ENCODE measurements around the gene XAGE1B.
"Not testable (repeated sequence)": the region's sequence is repeated elsewhere in the genome, so short reads cannot be mapped to it uniquely, and the experiment has no call there.

XAGE1B gene

GRCh38 chrX:52516987-52517325 lies at the start of gene XAGE1B:
TSS of gene XAGE1B (minus strand) at chrX:52517063. CDS start at chrX:52515527, 1,536 bp downstream.
- not testable (repeated sequence) for H3K4me1 ChIP-seq (ENCODE audit: control insufficient read depth, insufficient read depth, low read length); H3K4me3 ChIP-seq (ENCODE audit: low read length); H3K9ac ChIP-seq (ENCODE audit: low read length); H3K36me3 ChIP-seq (ENCODE audit: control insufficient read depth, insufficient read depth, low read length); H3K27me3 ChIP-seq (ENCODE audit: control insufficient read depth, insufficient read depth, low read length); H3K9me3 ChIP-seq (ENCODE audit: control insufficient read depth, low read length)

- Histone ChIP-seq H3K36me3 (ENCODE audit: control insufficient read depth, insufficient read depth, low read length) (no peaks in the 10 kb centered on the region), H3K27me3 (ENCODE audit: control insufficient read depth, insufficient read depth, low read length) (no peaks in the 10 kb centered on the region), H3K9ac (ENCODE audit: low read length) (no peak overlapping the region)
Observed at GRCh38 chrX:52563105-52563504, 46.2 kb upstream of the XAGE1B start.

GRCh38 chrX:52558140-52558539 lies 41.3 kb upstream of the XAGE1B start:
- no peak overlapping the region for H3K9ac ChIP-seq (ENCODE audit: low read length)
- no peaks in the 10 kb centered on the region for H3K36me3 ChIP-seq (ENCODE audit: control insufficient read depth, insufficient read depth, low read length)

More at GRCh38 chrX:52563105-52563504, 46.2 kb upstream of the XAGE1B start:
- no peak overlapping the region for H3K4me3 ChIP-seq (ENCODE audit: low read length)
- H3K4me1 ChIP-seq (ENCODE audit: control insufficient read depth, insufficient read depth, low read length), result no peaks in the 10 kb centered on the region
- no peaks in the 10 kb centered on the region for H3K9me3 ChIP-seq (ENCODE audit: control insufficient read depth, low read length)

GRCh38 chrX:52556741-52557140 lies 39.9 kb upstream of the XAGE1B start:
- Histone ChIP-seq H3K4me3 (ENCODE audit: low read length) (no peak overlapping the region), H3K27me3 (ENCODE audit: control insufficient read depth, insufficient read depth, low read length) (no peaks in the 10 kb centered on the region), H3K9me3 (ENCODE audit: control insufficient read depth, low read length) (no peaks in the 10 kb centered on the region), H3K4me1 (ENCODE audit: control insufficient read depth, insufficient read depth, low read length) (no peaks in the 10 kb centered on the region), H3K36me3 (ENCODE audit: control insufficient read depth, insufficient read depth, low read length) (no peaks in the 10 kb centered on the region), H3K9ac (ENCODE audit: low read length) (no peak overlapping the region)

More at GRCh38 chrX:52558140-52558539, 41.3 kb upstream of the XAGE1B start:
- Histone ChIP-seq H3K4me1 (ENCODE audit: control insufficient read depth, insufficient read depth, low read length) (no peaks in the 10 kb centered on the region), H3K27me3 (ENCODE audit: control insufficient read depth, insufficient read depth, low read length) (no peaks in the 10 kb centered on the region), H3K4me3 (ENCODE audit: low read length) (no peak overlapping the region), H3K9me3 (ENCODE audit: control insufficient read depth, low read length) (no peaks in the 10 kb centered on the region)

GRCh38 chrX:52553995-52554642 lies 37.3 kb upstream of the XAGE1B start:
- H3K36me3 ChIP-seq (ENCODE audit: control insufficient read depth, insufficient read depth, low read length), result no peaks in the 10 kb centered on the region
- no peaks in the 10 kb centered on the region for H3K9me3 ChIP-seq (ENCODE audit: control insufficient read depth, low read length)
- H3K9ac ChIP-seq (ENCODE audit: low read length), result no peak overlapping the region
- H3K4me1 ChIP-seq (ENCODE audit: control insufficient read depth, insufficient read depth, low read length), result no peaks in the 10 kb centered on the region
- no peak overlapping the region for H3K4me3 ChIP-seq (ENCODE audit: low read length)
- no peaks in the 10 kb centered on the region for H3K27me3 ChIP-seq (ENCODE audit: control insufficient read depth, insufficient read depth, low read length)

- not testable (repeated sequence) for H3K27me3 ChIP-seq (ENCODE audit: control insufficient read depth, insufficient read depth, low read length); H3K4me3 ChIP-seq (ENCODE audit: low read length); H3K9me3 ChIP-seq (ENCODE audit: control insufficient read depth, low read length); H3K9ac ChIP-seq (ENCODE audit: low read length); H3K4me1 ChIP-seq (ENCODE audit: control insufficient read depth, insufficient read depth, low read length); H3K36me3 ChIP-seq (ENCODE audit: control insufficient read depth, insufficient read depth, low read length)
Observed at GRCh38 chrX:52548769-52549168, 31.9 kb upstream of the XAGE1B start.

GRCh38 chrX:52544147-52544840 lies 27.4 kb upstream of the XAGE1B start:
- H3K36me3 ChIP-seq (ENCODE audit: control insufficient read depth, insufficient read depth, low read length), result no peaks in the 10 kb centered on the region
- no peaks in the 10 kb centered on the region for H3K4me1 ChIP-seq (ENCODE audit: control insufficient read depth, insufficient read depth, low read length)
- no peaks in the 10 kb centered on the region for H3K9me3 ChIP-seq (ENCODE audit: control insufficient read depth, low read length)
- H3K27me3 ChIP-seq (ENCODE audit: control insufficient read depth, insufficient read depth, low read length), result no peaks in the 10 kb centered on the region
- H3K4me3 ChIP-seq (ENCODE audit: low read length), result no peak overlapping the region
- H3K9ac ChIP-seq (ENCODE audit: low read length), result no peak overlapping the region

GRCh38 chrX:52542311-52542710 lies 25.4 kb upstream of the XAGE1B start:
- Histone ChIP-seq H3K27me3 (ENCODE audit: control insufficient read depth, insufficient read depth, low read length) (no peaks in the 10 kb centered on the region), H3K9me3 (ENCODE audit: control insufficient read depth, low read length) (no peaks in the 10 kb centered on the region), H3K4me3 (ENCODE audit: low read length) (no peak overlapping the region), H3K36me3 (ENCODE audit: control insufficient read depth, insufficient read depth, low read length) (no peaks in the 10 kb centered on the region), H3K9ac (ENCODE audit: low read length) (no peak overlapping the region), H3K4me1 (ENCODE audit: control insufficient read depth, insufficient read depth, low read length) (no peaks in the 10 kb centered on the region)

- H3K36me3 ChIP-seq (ENCODE audit: control insufficient read depth, insufficient read depth, low read length), result not testable (repeated sequence)
Observed at GRCh38 chrX:52541051-52541450, 24.2 kb upstream of the XAGE1B start.

GRCh38 chrX:52516110-52516986 lies 515 bp downstream of the XAGE1B start:
- not testable (repeated sequence) for H3K36me3 ChIP-seq (ENCODE audit: control insufficient read depth, insufficient read depth, low read length); H3K27me3 ChIP-seq (ENCODE audit: control insufficient read depth, insufficient read depth, low read length); H3K9me3 ChIP-seq (ENCODE audit: control insufficient read depth, low read length); H3K4me1 ChIP-seq (ENCODE audit: control insufficient read depth, insufficient read depth, low read length); H3K9ac ChIP-seq (ENCODE audit: low read length); H3K4me3 ChIP-seq (ENCODE audit: low read length)

More at GRCh38 chrX:52541051-52541450, 24.2 kb upstream of the XAGE1B start:
- not testable (repeated sequence) for H3K9me3 ChIP-seq (ENCODE audit: control insufficient read depth, low read length); H3K4me3 ChIP-seq (ENCODE audit: low read length); H3K9ac ChIP-seq (ENCODE audit: low read length); H3K4me1 ChIP-seq (ENCODE audit: control insufficient read depth, insufficient read depth, low read length); H3K27me3 ChIP-seq (ENCODE audit: control insufficient read depth, insufficient read depth, low read length)

- H3K9ac ChIP-seq (ENCODE audit: low read length); H3K36me3 ChIP-seq (ENCODE audit: control insufficient read depth, insufficient read depth, low read length); H3K4me3 ChIP-seq (ENCODE audit: low read length); H3K4me1 ChIP-seq (ENCODE audit: control insufficient read depth, insufficient read depth, low read length); H3K27me3 ChIP-seq (ENCODE audit: control insufficient read depth, insufficient read depth, low read length); H3K9me3 ChIP-seq (ENCODE audit: control insufficient read depth, low read length): not testable (repeated sequence)
Observed at GRCh38 chrX:52511126-52511525, 5.7 kb downstream of the XAGE1B start.

GRCh38 chrX:52509916-52510315 lies 6.9 kb downstream of the XAGE1B start:
- H3K27me3 ChIP-seq (ENCODE audit: control insufficient read depth, insufficient read depth, low read length), result no peaks in the 10 kb centered on the region
- no peaks in the 10 kb centered on the region for H3K9me3 ChIP-seq (ENCODE audit: control insufficient read depth, low read length)
- H3K4me1 ChIP-seq (ENCODE audit: control insufficient read depth, insufficient read depth, low read length), result no peaks in the 10 kb centered on the region
- H3K36me3 ChIP-seq (ENCODE audit: control insufficient read depth, insufficient read depth, low read length), result no peaks in the 10 kb centered on the region
- no peak overlapping the region for H3K9ac ChIP-seq (ENCODE audit: low read length)
- no peak overlapping the region for H3K4me3 ChIP-seq (ENCODE audit: low read length)

Measured in mucosa of stomach (tissue), 1 donor.